NCI-H2196 treated with DMSO at 0.1 percent for 48 hours (cell line): ENCODE data around the gene TRPV2.
A peak's percentile ranks its signal among the peaks of the same experiment; 100 is the strongest.
"Not testable (repeated sequence)": the region's sequence is repeated elsewhere in the genome, so short reads cannot be mapped to it uniquely, and the experiment has no call there.

Experiments
- DNase-seq: peaks from one replicate; lab custom pipeline; 2025; ENCODE audit not compliant: unreplicated experiment; lab: John Stamatoyannopoulos, UW

Gene TRPV2, protein sequence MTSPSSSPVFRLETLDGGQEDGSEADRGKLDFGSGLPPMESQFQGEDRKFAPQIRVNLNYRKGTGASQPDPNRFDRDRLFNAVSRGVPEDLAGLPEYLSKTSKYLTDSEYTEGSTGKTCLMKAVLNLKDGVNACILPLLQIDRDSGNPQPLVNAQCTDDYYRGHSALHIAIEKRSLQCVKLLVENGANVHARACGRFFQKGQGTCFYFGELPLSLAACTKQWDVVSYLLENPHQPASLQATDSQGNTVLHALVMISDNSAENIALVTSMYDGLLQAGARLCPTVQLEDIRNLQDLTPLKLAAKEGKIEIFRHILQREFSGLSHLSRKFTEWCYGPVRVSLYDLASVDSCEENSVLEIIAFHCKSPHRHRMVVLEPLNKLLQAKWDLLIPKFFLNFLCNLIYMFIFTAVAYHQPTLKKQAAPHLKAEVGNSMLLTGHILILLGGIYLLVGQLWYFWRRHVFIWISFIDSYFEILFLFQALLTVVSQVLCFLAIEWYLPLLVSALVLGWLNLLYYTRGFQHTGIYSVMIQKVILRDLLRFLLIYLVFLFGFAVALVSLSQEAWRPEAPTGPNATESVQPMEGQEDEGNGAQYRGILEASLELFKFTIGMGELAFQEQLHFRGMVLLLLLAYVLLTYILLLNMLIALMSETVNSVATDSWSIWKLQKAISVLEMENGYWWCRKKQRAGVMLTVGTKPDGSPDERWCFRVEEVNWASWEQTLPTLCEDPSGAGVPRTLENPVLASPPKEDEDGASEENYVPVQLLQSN

DNA sequence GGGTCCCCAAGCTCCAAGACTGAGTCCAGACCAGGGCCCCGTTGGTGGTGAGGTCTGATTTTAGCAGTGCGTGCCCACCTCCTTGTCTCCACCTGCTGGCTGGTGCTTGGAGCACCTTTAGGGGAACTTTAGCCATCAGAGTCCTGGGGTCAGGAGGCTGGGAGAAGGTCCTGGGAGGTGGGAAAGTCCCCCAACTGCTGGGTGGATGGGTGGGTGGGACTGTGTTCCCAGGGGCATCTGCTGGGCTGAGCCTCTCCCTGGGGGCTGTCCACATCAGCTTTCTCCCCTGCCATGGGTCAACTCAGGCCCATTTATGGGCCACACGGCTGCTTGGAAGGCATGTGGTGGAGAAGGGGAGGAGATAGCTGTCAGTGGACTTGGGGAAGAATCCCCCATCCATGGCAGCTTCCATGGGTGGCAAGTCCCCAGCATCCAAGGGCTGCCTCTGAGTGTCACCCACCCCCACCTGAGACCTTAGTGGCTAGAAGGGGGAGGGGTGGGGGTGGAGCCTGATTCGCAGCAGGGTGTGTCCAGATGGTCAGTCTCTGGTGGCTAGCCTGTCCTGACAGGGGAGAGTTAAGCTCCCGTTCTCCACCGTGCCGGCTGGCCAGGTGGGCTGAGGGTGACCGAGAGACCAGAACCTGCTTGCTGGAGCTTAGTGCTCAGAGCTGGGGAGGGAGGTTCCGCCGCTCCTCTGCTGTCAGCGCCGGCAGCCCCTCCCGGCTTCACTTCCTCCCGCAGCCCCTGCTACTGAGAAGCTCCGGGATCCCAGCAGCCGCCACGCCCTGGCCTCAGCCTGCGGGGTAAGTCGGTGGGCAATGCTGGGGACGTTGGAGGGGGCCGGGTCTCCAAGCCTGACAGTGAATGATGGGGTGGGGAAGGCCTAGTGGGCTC is at the start of gene TRPV2:
TRPV2 (plus strand) TSS at position 541 of the 894 bp plus-strand sequence. CDS start 2,098 bp downstream, outside the sequence.
- no peak for DNase-seq

GRCh38 chr17:16371742-16372141 is 43.6 kb upstream of the TRPV2 start:
- peak; percentile 58 for DNase-seq

- DNase-seq = no peak
These were observed 41.0 kb upstream of the TRPV2 start for GRCh38 chr17:16374146-16374938.

DNA sequence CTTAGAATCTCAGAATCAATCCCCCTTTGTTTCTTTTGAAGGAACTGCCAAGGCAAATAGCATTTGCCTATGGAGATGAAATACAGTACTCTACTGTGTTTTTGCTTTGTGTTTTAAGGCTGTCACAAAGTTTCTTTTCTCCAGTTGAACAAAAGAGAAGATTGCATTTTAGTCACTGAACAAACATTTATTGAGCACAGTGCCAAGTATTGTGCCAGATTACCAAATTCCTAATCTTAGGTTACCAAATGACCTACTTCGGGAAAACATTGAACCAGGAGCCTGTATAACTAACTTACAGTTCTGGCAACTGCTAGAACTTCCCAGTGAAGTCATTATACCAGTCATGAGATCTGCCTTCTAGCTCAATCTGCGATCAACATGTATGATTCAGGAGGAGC is 37.4 kb upstream of the TRPV2 start:
- peak; percentile 10 for DNase-seq

DNA sequence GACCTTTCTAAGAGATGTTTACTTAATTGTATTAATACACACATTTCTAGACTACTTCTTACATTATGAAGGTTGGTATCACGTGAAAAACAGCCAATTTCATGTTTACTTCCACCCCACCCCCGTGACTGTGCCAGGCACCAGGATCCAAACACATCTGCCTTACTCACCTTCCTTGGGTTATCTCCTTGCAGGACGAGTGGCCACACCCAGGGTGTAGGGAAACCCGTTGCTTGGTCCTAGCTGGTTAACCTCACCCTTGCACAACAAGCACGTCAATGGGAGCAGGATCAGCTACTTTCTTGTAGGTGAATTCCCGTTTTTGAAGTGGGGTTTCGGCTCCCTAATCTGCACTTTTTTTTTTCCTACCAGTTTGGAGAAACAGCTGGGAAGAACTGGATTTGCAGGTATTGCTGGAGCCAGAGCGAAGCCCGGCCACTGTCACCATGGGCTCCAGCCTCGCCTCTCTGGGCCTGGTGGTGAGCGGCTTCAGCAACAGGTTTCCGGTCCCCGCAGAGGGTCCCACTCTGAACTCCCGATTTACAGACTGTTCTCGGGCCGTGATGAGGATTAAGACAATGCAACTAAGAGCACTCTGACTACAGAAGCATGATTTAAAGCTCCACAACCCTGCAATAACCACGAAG is 36.6 kb upstream of the TRPV2 start:
- no peak for DNase-seq

DNA sequence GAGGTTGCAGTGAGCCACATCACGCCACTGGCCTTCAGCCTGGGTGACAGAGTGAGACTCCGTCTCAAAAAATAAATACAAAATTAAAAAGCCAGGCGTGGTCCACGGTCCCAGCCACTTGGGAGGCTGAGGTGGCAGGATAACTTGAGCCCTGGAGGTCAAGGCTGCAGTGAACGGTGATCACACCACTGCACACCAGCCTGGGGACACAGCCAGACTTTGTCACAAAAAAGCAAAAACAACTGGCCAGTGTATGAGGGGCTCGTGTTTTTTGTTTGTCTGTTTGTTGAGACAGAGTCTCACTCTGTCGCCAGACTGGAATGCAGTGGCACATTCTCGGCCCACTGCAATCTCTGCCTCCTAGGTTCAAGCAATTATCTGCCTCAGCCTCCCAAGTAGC is 35.7 kb upstream of the TRPV2 start:
- DNase-seq = no peak

- DNase-seq = peak; percentile 73
These were observed 34.5 kb upstream of the TRPV2 start, which contains the start of gene UBB for GRCh38 chr17:16380640-16381495. TSS of gene UBB (plus strand) at chr17:16381091. CDS start at chr17:16381908, 817 bp downstream.

GRCh38 chr17:16381496-16381820 is 33.9 kb upstream of the TRPV2 start:
- no peak for DNase-seq

GRCh38 chr17:16383216-16383615 is 32.2 kb upstream of the TRPV2 start:
- DNase-seq = no peak

DNA sequence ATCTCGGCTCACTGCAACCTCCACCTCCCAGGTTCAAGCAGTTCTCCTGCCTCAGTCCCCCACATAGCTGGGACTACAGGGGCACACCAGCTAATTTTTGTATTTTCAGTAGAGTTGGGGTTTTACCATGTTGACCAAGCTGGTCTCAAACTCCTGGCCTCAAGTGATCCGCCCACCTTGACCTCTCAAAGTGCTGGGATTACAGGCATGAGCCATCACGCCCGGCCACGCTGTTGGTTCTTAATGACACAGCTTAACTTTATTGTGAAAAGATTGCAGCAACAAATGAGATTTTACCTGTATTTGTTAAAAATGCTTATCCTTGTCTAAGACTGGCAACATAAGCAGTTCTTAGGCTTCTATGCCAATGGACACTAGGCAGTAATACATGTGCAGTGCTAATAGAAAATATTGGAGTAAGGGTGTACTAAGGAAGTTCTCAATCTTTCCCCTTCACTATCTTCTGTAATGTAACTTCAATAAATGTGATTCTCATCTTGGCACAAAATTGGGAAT is 31.5 kb upstream of the TRPV2 start:
- DNase-seq = no peak

- no peak for DNase-seq
These were observed 30.8 kb upstream of the TRPV2 start for GRCh38 chr17:16384557-16384956.

- not testable (repeated sequence) for DNase-seq
These were observed 29.3 kb upstream of the TRPV2 start for GRCh38 chr17:16386126-16386507.

- DNase-seq = no peak
These were observed 23.9 kb upstream of the TRPV2 start for GRCh38 chr17:16391451-16391850.

GRCh38 chr17:16392491-16392890 is 22.9 kb upstream of the TRPV2 start:
- DNase-seq = not testable (repeated sequence)

- not testable (repeated sequence) for DNase-seq
These were observed 19.5 kb upstream of the TRPV2 start for GRCh38 chr17:16395887-16396286.

- DNase-seq = not testable (repeated sequence)
These were observed 18.7 kb upstream of the TRPV2 start for GRCh38 chr17:16396693-16397092.

- DNase-seq = no peak
These were observed 16.8 kb upstream of the TRPV2 start for GRCh38 chr17:16398270-16399267.

- not testable (repeated sequence) for DNase-seq
These were observed 11.5 kb upstream of the TRPV2 start for GRCh38 chr17:16403847-16404246.
